GM23338 (cell line): ENCODE data around the gene CLIC3. TPM values are rescaled to one million over a fixed set of nuclear protein-coding genes. Genes with fewer than 3 reads are reported as not detected.

Experiments used
- ATAC-seq: fragments of 200-7000 bp; cut with Tn5 transposase; 3 replicates; pipeline ENCODE4 v1.9.1; 2020
- DNase-seq: peaks from one replicate; pipeline ENCODE4 v3.0.0-alpha.2; 2015; ENCODE audit warnings: low spot score
- H2AFZ ChIP-seq: fragments of 200-600 bp; sonication (generic); 2 replicates; pipeline ENCODE4 v1.8.0; 2016; ENCODE audit warnings: antibody characterized with exemption, mild to moderate bottlenecking, moderate library complexity
- H3F3A ChIP-seq: fragments of 200-600 bp; sonication (generic); replicated peaks from 2 replicates; pipeline ENCODE4 v1.8.0; 2017; ENCODE audit warnings: antibody characterized with exemption, mixed run types, low read depth
- H3K27ac ChIP-seq: fragments of 200-600 bp; sonication (generic); 2 replicates; pipeline ENCODE4 v1.6.1; 2016; ENCODE audit warnings: low read depth
- H3K27me3 ChIP-seq: fragments of 200-600 bp; sonication (generic); 2 replicates; pipeline ENCODE4 v1.8.0; 2016; ENCODE audit warnings: mild to moderate bottlenecking, mixed run types, moderate library complexity; ENCODE audit not compliant: insufficient read depth
- H3K36me3 ChIP-seq: fragments of 200-600 bp; sonication (generic); 2 replicates; pipeline ENCODE4 v1.8.0; 2016; ENCODE audit warnings: mild to moderate bottlenecking; ENCODE audit not compliant: insufficient read depth
- H3K4me1 ChIP-seq: fragments of 200-600 bp; sonication (generic); 2 replicates; pipeline ENCODE4 v1.8.0; 2016; ENCODE audit warnings: mild to moderate bottlenecking, moderate library complexity; ENCODE audit not compliant: insufficient read depth
- H3K4me2 ChIP-seq: fragments of 200-600 bp; sonication (generic); 2 replicates; pipeline ENCODE4 v1.7.1; 2017; ENCODE audit warnings: mixed run types
- H3K4me3 ChIP-seq: fragments of 200-600 bp; sonication (generic); 2 replicates; pipeline ENCODE4 v1.6.1; 2016; ENCODE audit warnings: mixed run types
- H3K79me2 ChIP-seq: fragments of 200-600 bp; sonication (generic); replicated peaks from 2 replicates; pipeline ENCODE4 v1.8.0; 2017; ENCODE audit warnings: mild to moderate bottlenecking; ENCODE audit not compliant: insufficient read depth
- H3K9me2 ChIP-seq: fragments of 200-600 bp; sonication (generic); 2 replicates; pipeline ENCODE4 v1.8.0; 2017; ENCODE audit not compliant: insufficient read depth
- H4K20me1 ChIP-seq: fragments of 200-600 bp; sonication (generic); replicated peaks from 2 replicates; pipeline ENCODE4 v1.8.0; 2017; ENCODE audit warnings: mild to moderate bottlenecking; ENCODE audit not compliant: insufficient read depth
- H3K27ac Mint-ChIP-seq: 2 replicates; pipeline ENCODE4 v1.8.0; 2020; ENCODE audit warnings: inconsistent platforms, mild to moderate bottlenecking, moderate library complexity, mixed read lengths
- H3K27me3 Mint-ChIP-seq: 3 replicates; pipeline ENCODE4 v1.8.0; 2022; ENCODE audit warnings: low read depth, mild to moderate bottlenecking, moderate library complexity, mixed read lengths, inconsistent platforms; ENCODE audit not compliant: insufficient read depth, poor library complexity
- H3K36me3 Mint-ChIP-seq: 3 replicates; pipeline ENCODE4 v1.8.0; 2021; ENCODE audit warnings: low read depth, mild to moderate bottlenecking, inconsistent platforms, moderate library complexity, mixed read lengths
- H3K4me1 Mint-ChIP-seq: 3 replicates; pipeline ENCODE4 v1.8.0; 2020; ENCODE audit warnings: mild to moderate bottlenecking, inconsistent platforms, mixed read lengths
- H3K4me3 Mint-ChIP-seq: 3 replicates; pipeline ENCODE4 v1.8.0; 2021; ENCODE audit warnings: moderate library complexity, mild to moderate bottlenecking, inconsistent platforms, mixed read lengths
- H3K9me3 Mint-ChIP-seq: 3 replicates; pipeline ENCODE4 v1.8.0; 2020; ENCODE audit warnings: moderate library complexity, mild to moderate bottlenecking, inconsistent platforms, mixed read lengths
- CREB1 ChIP-seq: fragments of 250-450 bp; sonication (Bioruptor Pico); IDR thresholded peaks from 2 replicates; pipeline ENCODE4 v1.5.0; 2020; ENCODE audit warnings: low read depth, mild to moderate bottlenecking, moderate library complexity
- CTCF ChIP-seq, 2 experiments: fragments of 200-600 bp in 1 of 2; sonication (generic) in 1 of 2; conservative IDR thresholded peaks; 2 replicates each; pipeline versions ENCODE4 v1.5.1 to v1.6.1; 2016 to 2017; ENCODE audit warnings: antibody characterized with exemption in 2 of 2, low read depth in 2 of 2, mild to moderate bottlenecking in 2 of 2, moderate library complexity in 1 of 2
- ETS1 ChIP-seq: IDR thresholded peaks from 2 replicates; pipeline ENCODE4 v1.6.1; 2016; ENCODE audit warnings: antibody characterized with exemption
- EZH2 ChIP-seq: fragments of 200-600 bp; sonication (generic); IDR thresholded peaks from one replicate; pipeline ENCODE4 v1.8.0; 2017; ENCODE audit warnings: antibody characterized with exemption, mild to moderate bottlenecking, low read depth; ENCODE audit not compliant: unreplicated experiment
- EZH2phosphoT487 ChIP-seq: fragments of 200-600 bp; sonication (generic); IDR thresholded peaks from one replicate; pipeline ENCODE4 v1.8.1; 2018; ENCODE audit warnings: antibody characterized with exemption; ENCODE audit not compliant: unreplicated experiment
- JUNB ChIP-seq: IDR thresholded peaks from one replicate; pipeline ENCODE4 v1.6.1; 2016; ENCODE audit warnings: antibody characterized with exemption; ENCODE audit not compliant: unreplicated experiment
- NANOG ChIP-seq: IDR thresholded peaks from 2 replicates; pipeline ENCODE4 v1.6.1; 2016; ENCODE audit warnings: antibody characterized with exemption, borderline replicate concordance
- POLR2AphosphoS5 ChIP-seq: IDR thresholded peaks from 2 replicates; pipeline ENCODE4 v1.6.1; 2016; ENCODE audit warnings: antibody characterized with exemption, low read depth
- REST ChIP-seq: IDR thresholded peaks from one replicate; pipeline ENCODE4 v1.6.1; 2018; ENCODE audit warnings: antibody characterized with exemption; ENCODE audit not compliant: unreplicated experiment
- STAT1 ChIP-seq: IDR thresholded peaks from one replicate; pipeline ENCODE4 v1.6.1; 2016; ENCODE audit warnings: antibody characterized with exemption; ENCODE audit not compliant: unreplicated experiment
- ZNF114 ChIP-seq: fragments of 250-450 bp; sonication (Bioruptor Pico); IDR thresholded peaks from 2 replicates; pipeline ENCODE4 v1.5.0; 2020; ENCODE audit warnings: mild to moderate bottlenecking, moderate library complexity
- ZNF331 ChIP-seq: fragments of 250-450 bp; sonication (Bioruptor Pico); IDR thresholded peaks from 2 replicates; pipeline ENCODE4 v1.5.0; 2020; ENCODE audit warnings: low read depth, mild to moderate bottlenecking, moderate library complexity
- ZNF462 ChIP-seq: fragments of 250-450 bp; sonication (Bioruptor Pico); IDR thresholded peaks from 2 replicates; pipeline ENCODE4 v1.5.0; 2020; ENCODE audit warnings: mild to moderate bottlenecking, moderate library complexity
- polyA plus RNA-seq: library from polyadenylated mRNA; unstranded; fragments of >200 nt; fragmentation: Nextera tagmentation; extraction: Ambion mirVana; gene quantifications from 2 replicates; pipeline ENCODE4 v1.2.1, GENCODE V29; 2016
- total RNA-seq: library from RNA; depleted of rRNA; stranded (reverse); fragments of >200 nt; shearing (Covaris generic); gene quantifications from 2 replicates; pipeline ENCODE4 v1.2.3, GENCODE V29; 2014

CLIC3 gene
- total and polyA plus RNA-seq, 2 experiments from 2014 or later = 0.53 to 0.56 TPM

GRCh38 chr9:137007816-137008270 lies 11.5 kb upstream of the CLIC3 start:
- H3K27me3 Mint-ChIP-seq = peaks cover 3% of the 10 kb centered on the region
- H2AFZ ChIP-seq = no peak overlapping the region

More at GRCh38 chr9:137007816-137008270, 11.5 kb upstream of the CLIC3 start:
- Histone ChIP-seq H3K27ac (no peak overlapping the region), H3K27me3 (no peaks in the 10 kb centered on the region), H3F3A (no peaks in the 10 kb centered on the region), H3K79me2 (no peaks in the 10 kb centered on the region), H3K9me2 (no peaks in the 10 kb centered on the region), H3K36me3 (no peaks in the 10 kb centered on the region), H3K4me1 (no peaks in the 10 kb centered on the region), H3K4me2 (no peak overlapping the region), H4K20me1 (no peaks in the 10 kb centered on the region), H3K4me3 (no peak overlapping the region)
- ATAC-seq (no peak), DNase-seq (no peak)
- peaks cover 6% of the 10 kb centered on the region; the same call in 2 of the 3 replicates for H3K36me3 Mint-ChIP-seq
- no peak overlapping the region for H3K4me3 Mint-ChIP-seq
- no peak overlapping the region for H3K27ac Mint-ChIP-seq
- H3K9me3 Mint-ChIP-seq = peaks cover 19% of the 10 kb centered on the region
- TF ChIP-seq ZNF114 (CRISPR knock-in tag) = no peak
- no peak for TF ChIP-seq REST
- TF ChIP-seq ETS1 = no peak
- no peak for TF ChIP-seq EZH2
- TF ChIP-seq EZH2phosphoT487 = no peak
- no peak for TF ChIP-seq CREB1 (CRISPR knock-in tag)
- TF ChIP-seq CTCF (conservative IDR thresholded peaks at IDR 0.05; ENCODE audit: low read depth in 2 of 2) = no peak
- TF ChIP-seq JUNB = no peak
- TF ChIP-seq NANOG = no peak
- no peak for TF ChIP-seq ZNF331
- no peak for TF ChIP-seq POLR2AphosphoS5
- TF ChIP-seq STAT1 = no peak
- no peak for TF ChIP-seq ZNF462 (CRISPR knock-in tag)
- H3K4me1 Mint-ChIP-seq = no peaks in the 10 kb centered on the region
